GM19035 (cell line): ENCODE data around the gene NDUFA3.
A peak's percentile ranks its signal among the peaks of the same experiment; 100 is the strongest.

Experiments used
- ATAC-seq: cut with Tn5 transposase; IDR thresholded peaks from one replicate; pipeline ENCODE4 v1.9.1; 2021; ENCODE audit not compliant: unreplicated experiment

NDUFA3 gene

DNA sequence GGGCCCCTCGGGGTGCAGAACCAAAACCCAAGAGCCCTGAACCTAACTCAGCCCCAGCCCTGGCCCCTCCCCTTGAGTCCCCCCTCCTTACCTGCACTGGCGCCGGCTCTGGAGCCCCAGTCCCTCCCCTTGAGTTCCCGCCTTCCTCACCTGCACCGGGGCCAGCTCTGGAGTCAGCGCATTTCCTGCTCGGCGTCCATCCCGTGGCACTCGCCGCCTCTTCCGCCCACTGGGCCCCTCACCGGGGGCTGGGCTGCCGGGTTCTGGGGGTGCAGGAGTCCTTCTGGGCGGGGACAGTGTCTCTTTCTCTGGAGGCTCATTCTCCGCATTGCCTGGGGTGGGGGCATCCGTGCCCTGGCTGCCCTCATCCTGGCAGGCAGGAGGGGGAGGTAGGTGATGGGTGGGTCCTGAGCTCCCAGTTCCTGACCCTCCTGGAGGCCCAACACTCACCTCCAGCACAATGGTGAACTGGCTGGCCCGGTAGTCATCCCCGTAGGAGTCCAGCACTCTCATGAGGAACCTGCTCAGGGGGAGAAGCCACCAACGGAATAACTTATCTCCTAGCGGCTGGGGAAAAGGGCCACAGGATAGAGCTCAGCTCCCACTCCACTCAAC lies 5.3 kb downstream of the NDUFA3 start:
- no peak for ATAC-seq

GRCh38 chr19:54108496-54108895 lies 5.8 kb downstream of the NDUFA3 start:
- no peak for ATAC-seq

DNA sequence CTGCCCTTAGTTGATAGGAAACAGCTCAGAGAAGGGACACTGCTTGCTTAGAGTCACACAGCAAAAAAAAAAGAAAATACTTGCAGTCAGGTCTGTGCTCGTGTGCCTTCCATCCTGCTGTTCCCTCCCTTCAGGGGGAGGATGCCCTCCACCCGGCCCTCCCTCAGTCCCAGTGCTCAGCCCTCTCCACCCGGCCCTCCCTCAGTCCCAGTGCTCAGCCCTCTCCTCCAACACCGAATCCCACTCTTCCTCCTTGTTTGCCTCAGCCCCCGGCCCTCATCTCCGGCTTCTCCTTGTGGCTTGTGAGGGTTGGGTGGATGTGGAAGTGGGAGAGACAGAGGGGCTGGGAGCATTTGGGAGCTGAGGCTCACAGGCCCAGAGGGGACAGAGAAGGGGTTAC lies 7.0 kb downstream of the NDUFA3 start:
- no peak for ATAC-seq

DNA sequence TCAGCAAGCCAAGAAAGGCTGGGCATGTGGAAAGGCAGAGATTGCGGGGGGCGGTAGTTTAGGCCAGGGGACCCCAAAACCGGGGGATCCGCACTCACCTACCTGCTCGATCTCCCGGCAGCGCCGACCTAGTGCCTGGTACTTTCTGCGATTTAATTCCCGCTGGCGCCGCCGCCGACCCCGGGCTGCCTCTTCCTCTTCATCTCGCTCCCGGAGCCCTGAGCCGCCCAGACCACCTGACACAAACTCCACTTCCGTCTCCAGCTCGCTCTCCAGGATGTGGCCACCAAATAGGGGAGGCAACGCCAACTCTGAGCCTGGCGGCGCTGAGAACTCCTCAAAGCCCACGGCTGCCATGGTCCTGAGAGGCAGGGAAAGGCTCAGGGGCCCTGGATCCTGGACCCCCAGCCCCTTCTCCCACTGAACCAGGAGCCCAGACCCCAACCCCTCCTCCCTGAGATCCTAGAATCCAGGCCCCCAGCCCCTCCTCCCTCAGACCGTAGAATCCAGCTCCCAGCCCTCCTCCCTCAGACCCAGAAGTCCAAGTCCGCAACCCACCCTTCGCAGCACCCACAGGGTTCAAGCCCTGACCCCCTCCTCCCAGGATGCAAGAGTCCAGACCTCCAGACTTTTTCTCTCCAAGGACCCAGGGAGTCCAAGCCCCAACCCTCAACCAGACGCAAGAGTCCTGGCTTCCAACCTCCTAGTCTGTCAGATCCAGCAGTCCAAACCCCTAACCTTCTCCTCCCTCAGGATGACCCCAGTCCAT lies 11.9 kb downstream of the NDUFA3 start:
- no peak for ATAC-seq

DNA sequence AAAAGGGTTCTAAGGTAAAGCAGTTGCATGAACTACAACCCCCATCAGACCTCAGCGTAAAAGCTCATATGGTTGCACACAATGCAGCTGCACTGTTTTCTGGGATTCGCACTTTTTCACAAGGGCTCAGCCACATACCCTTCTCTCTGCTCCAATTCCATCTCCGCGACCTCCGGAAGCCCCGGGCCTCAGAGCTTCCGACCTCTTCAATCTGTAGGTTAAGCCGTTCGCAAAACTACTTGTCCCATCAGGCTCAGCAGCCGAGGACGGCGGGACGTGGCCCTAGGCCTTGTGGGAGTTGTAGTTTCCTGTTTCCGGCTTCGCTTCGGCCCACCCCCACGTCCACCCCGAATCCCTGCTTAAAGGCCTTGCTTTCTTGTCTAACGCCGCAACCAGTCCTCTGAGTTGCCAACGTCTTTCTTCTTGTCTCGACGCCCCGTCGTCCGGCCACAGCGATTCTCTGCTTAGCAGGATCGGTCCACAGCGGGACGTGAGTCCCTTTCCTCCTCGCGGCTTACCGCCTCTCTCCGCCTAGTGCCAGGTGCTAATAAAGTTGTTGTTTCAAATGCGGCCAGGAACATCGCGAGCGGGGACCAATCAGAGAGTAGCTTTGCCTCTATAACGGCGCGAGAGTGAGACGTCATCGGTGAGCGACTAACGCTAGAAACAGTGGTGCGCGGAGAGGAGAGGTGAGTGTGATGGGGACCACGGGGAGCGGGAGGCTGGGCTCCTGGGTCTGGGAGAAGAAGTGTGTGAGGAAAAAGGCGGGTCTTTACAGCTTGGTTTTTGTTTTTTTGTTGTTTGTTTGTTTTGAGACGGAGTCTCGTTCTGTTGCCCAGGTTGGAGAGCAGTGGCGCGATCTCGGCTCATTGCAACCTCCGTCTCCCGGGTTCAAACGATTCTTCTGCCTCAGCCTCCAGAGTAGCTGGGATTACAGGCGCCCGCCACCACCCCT lies 12.7 kb downstream of the NDUFA3 start, which contains the start of the genes PRPF31 and TFPT:
Gene PRPF31, plus strand, starts transcription at position 646 of the 955 bp plus-strand sequence. CDS start 2,525 bp downstream, outside the sequence.
Gene TFPT, minus strand, starts transcription at position 549 of the 955 bp plus-strand sequence. Its CDS starts 388 bp downstream, at position 161.
- ATAC-seq: peak; percentile 86

GRCh38 chr19:54121259-54121658 lies 18.6 kb downstream of the NDUFA3 start:
- ATAC-seq: no peak

DNA sequence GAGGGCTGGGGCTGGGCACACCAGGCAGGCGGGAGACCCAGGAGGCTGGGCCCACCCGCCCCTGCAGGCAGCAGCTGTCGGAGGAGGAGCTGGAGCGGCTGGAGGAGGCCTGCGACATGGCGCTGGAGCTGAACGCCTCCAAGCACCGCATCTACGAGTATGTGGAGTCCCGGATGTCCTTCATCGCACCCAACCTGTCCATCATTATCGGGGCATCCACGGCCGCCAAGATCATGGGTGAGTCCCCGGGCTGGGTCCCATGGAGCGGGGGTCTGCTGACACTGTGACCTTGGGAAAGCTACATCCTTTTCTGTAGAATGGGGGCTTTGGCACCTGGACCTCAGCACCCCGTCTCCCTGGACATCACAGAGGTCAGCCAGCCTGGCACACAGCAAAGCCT lies 21.0 kb downstream of the NDUFA3 start:
- ATAC-seq: no peak

DNA sequence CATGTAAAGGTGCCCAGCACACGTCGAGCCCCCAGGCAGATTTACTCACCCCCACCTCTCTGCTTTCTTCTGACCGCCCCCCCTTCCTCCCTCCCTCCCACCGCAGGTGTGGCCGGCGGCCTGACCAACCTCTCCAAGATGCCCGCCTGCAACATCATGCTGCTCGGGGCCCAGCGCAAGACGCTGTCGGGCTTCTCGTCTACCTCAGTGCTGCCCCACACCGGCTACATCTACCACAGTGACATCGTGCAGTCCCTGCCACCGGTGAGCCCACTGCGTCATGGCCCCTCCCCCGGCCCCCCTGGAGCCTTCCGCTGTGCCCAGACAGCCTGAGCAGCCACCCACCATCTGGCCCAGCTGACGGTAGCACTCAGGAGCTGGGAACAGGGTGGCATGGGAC lies 21.7 kb downstream of the NDUFA3 start:
- ATAC-seq: no peak

GRCh38 chr19:54125713-54126112 lies 23.1 kb downstream of the NDUFA3 start:
- no peak for ATAC-seq

DNA sequence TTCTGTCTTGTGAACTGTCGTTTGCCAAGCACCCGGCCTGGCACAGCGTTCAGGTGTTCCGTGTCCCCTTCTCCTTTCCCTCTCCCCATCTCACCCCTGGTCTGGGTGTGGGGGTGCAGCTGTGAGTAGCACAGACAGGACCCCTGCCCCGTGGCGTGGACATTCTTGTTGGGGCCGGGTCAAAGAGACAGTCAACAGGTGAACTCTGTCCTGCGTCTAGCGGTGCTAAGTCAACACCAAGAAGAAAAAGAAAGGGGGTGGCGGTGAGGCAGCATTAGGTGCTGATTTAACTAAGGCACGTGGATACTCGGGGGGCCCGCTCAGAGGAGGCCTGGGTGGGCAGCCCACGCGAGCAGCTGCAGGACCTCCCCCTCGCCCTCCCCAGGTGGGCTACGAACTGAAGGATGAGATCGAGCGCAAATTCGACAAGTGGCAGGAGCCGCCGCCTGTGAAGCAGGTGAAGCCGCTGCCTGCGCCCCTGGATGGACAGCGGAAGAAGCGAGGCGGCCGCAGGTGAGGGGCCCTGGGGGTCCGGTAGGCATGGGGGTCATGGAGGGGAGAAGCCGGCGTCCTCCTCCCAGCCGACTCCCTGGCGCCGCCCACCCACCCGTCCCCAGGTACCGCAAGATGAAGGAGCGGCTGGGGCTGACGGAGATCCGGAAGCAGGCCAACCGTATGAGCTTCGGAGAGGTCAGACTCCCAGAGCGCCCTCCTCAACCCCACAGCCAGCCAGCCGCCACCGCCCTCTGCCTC lies 25.2 kb downstream of the NDUFA3 start:
- no peak for ATAC-seq

GRCh38 chr19:54128441-54128725 lies 25.7 kb downstream of the NDUFA3 start:
- ATAC-seq: no peak

GRCh38 chr19:54128796-54129616 lies 26.4 kb downstream of the NDUFA3 start:
- ATAC-seq: no peak

DNA sequence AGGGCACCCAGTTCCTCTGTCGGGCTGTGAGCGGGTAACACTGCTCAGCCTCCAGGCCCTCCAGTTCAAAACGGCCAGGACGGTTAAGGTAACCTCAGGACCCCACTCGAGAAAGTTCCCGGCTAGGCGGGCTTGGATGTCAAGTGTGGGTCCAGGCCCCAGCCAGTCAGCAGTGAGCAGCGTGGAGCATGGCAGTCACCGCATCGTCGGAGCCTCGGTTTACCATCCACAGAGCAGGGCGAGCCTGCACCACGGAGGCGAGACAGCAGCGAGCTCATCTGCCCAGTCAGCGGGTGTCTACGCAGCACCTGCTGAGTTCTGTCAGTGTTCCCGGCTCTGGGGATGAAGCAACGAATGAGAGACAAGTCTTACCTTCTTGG lies 27.0 kb downstream of the NDUFA3 start:
- no peak for ATAC-seq

DNA sequence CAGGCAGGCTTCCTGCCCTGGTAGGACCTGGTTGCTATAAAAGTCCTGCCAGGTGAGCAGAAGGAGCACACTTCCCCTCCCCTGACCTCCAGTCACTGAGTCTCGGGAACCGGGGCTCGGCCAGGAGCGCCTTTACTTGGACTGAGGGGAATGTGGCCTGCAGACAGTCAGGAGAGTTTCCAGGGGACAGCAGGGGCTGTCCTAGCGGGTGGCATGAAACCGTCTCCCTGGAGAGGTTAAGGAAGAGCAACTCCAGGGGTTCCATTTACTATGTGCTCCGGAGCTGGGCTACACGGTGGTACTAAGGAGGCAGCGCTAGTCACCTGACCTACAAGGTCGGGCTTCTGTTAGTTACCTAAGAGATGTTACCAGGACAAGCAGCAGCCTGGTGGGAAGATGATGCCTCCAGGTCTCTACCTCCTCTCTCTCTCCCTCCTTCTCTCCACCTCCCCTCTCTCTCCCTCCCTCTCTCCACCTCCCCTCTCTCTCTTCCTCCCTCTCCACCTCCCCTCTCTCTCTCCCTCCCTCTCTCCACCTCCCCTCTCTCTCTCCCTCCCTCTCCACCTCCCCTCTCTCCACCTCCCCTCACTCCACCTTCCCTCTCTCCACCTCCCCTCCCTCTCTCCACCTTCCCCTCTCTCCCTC lies 30.8 kb downstream of the NDUFA3 start:
- ATAC-seq: no peak

DNA sequence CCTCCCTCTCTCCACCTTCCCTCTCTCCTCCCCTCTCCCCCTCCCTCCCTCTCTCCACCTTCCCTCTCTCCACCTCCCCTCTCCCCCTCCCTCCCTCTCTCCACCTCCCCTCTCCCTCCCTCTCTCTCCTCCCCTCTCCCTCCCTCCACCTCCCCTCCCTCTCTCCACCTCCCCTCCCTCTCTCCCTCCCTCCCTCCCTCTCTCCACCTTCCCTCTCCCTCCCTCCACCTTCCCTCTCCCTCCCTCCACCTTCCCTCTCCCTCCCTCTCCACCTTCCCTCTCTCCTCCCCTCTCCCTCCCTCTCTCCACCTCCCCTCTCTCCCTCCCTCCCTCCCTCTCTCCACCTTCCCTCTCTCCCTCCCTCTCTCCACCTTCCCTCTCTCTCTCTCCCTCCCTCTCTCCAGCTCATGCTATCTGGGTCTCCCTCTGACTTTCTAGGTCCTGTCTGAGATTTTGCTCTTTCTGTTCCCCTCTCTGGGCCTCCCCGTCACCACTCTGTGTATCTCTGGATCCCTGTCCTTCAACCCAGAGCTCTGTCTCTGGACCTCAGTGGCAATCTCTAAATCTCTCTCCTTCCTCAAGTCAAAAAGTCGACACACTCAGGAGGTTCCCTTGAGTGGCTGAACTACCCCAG lies 31.4 kb downstream of the NDUFA3 start:
- no peak for ATAC-seq

DNA sequence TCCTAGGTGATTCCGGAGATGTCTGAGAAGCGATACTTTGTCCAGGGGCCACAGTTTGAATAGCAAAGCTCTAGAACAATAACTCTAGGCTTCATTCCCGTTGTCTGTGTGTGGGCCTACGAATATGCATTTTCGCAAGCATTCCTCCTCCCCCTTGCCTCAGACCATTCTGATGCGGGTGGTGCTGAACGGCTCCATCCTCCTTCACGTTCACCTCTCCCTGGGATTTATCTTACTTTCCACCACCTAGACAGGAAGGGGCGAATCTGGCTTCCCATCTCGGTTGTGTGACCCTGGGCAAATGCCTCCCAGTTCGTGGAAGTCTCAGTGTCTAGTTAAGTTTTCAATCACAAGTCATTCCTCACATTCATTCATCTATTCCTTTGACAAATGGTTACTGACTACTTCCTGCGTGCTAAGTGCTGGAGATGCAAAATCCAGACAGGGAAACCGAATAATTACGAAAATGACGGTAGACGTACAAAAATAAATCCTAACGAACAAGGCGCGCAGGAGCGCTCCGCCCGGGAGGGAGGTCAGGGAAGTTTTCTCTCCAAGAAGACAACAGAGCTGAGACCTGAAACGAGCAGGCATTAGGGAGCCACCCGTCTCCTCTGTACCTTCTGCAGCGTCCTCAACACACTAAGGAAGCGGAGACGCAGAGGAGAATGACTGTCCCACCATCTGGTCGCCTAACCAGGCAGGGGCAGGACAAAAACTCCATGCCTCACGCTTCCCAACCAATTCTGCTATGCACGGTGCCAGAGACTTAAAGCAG lies 33.6 kb downstream of the NDUFA3 start:
- ATAC-seq: no peak

DNA sequence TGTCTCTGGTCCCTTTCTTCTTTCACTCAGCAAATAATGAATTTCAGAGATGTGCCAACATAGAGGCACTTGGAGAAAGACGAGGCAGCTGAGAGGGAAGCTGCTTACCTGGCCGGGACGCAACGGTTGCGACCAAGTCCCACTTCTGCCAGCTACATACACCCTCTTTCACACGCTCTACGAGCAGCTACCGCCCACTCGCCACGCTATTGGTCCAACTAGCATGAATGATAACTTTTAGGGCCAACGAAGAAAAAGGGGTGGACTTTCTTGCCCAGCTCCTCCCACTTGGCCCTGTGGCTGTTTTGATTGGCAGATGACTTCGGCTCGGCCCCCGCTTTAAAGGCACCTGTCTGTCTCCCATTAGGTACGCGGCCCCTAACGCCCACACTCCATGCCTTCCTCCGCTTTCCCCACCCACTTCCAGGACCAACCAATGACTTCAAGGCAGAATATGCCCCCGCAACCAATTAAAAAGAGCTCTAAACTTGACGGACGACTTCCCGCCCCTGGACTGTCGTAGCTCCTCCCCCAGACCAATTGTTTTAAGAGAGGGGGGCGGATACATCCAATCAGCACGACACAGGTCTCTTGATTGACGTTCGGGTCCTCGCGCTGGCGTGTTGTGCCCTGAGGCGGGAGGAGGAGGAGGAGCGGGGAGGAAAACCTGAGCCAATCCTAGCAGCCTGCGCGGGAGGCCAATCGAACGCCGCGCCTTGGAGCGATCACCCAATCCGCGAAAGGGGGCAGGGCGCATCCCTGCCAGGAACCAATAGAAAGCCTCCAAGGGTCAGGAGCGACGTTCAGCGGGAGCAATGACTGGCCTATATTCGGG lies 34.4 kb downstream of the NDUFA3 start:
- ATAC-seq: peak; percentile 80
